GM23248 (cell line): Measurements from ENCODE around the gene TMEM117.

Source experiments
- EZH2 ChIP-seq: fragments of 200-600 bp; sonication (generic); IDR thresholded peaks from 2 replicates; pipeline ENCODE4 v1.6.1; 2018; ENCODE audit warnings: antibody characterized with exemption, mild to moderate bottlenecking; ENCODE audit not compliant: insufficient read depth, poor library complexity, severe bottlenecking
- EZH2phosphoT487 ChIP-seq: fragments of 200-600 bp; sonication (generic); IDR thresholded peaks from 2 replicates; pipeline ENCODE4 v1.6.1; 2018; ENCODE audit warnings: antibody characterized with exemption, moderate library complexity, mild to moderate bottlenecking, low read depth; ENCODE audit not compliant: insufficient read depth

- TF ChIP-seq EZH2, result no peak
- no peak for TF ChIP-seq EZH2phosphoT487
Observed at GRCh38 chr12:44046732-44047417, 211.0 kb downstream of the TMEM117 start.
